Measurements from ENCODE around the gene GHRL.

- TF ChIP-seq POLR2A (IDR thresholded peaks at IDR 0.05; ENCODE audit: low read depth, low read length) (no peak), TAF1 (IDR thresholded peaks at IDR 0.05; ENCODE audit: borderline replicate concordance, low read depth, low read length) (no peak)
Measured at GRCh38 chr3:10311710-10312109, 19.0 kb upstream of the GHRL start.
